ENCODE results near the gene NUP210L. TPM values are rescaled to one million over a fixed set of nuclear protein-coding genes. Genes with fewer than 3 reads are reported as not detected.
A peak's percentile ranks its signal among the peaks of the same experiment; 100 is the strongest.

Gene NUP210L
- polyA plus RNA-seq, 3 donors = 0.03 TPM; not detected in 2

DNA sequence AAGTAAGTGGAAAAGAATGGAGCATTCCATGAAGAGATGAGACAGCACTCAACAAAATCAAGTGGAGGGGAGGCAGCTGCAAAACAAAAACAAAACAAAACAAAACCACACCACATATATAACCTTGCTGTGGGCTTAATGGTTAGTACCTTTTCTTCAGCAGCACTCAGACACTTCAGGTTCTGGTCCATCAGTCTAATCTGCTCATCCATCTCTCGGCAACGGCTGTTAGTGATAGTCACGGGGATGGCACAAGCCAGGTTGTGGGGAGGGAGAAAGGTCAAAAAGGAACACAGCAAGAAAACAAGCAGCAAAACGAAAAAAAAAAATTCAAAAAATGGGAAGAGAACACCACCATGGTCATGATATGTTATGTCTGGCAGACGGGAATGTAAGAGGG is 17.0 kb upstream of the NUP210L start:
- peaks cover 15 to 16% of the 10 kb centered on the region in 2 donors for H3K4me1 ChIP-seq (ENCODE audit: control insufficient read depth in 1 of 2, insufficient read depth in 2 of 2, low read length in 2 of 2)
- no peak overlapping the region for H3K4me3 ChIP-seq (replicated peaks in 1 of 3; ENCODE audit: low read depth in 2 of 3, low read length in 3 of 3)
- no peak overlapping the region for H3K4me2 ChIP-seq (replicated peaks; ENCODE audit: extremely low read depth, low read length, poor library complexity, severe bottlenecking)
- no peaks in the 10 kb centered on the region for H3K9me3 ChIP-seq (replicated peaks in 1 of 2; ENCODE audit: control insufficient read depth in 1 of 2, insufficient read depth in 1 of 2, low read length in 2 of 2)
- peaks cover 99% of the 10 kb centered on the region for H3K79me2 ChIP-seq (ENCODE audit: insufficient read depth, low read length)
- Mint-ChIP-seq H3K9me3 (no peaks in the 10 kb centered on the region), H3K36me3 (peaks cover 75 to 94% of the 10 kb centered on the region in 2 donors), H3K27me3 (ENCODE audit: low read depth in 3 of 3) (peaks cover 0 to 1% (median 0%) of the 10 kb centered on the region in 3 donors), H3K4me1 (peaks cover 22% of the 10 kb centered on the region), H3K27ac (peak overlapping the region in 6 of 7 donors; percentile 4 to 76 (median 60)), H3K4me3 (no peak overlapping the region)
- no peak for DNase-seq
- peak overlapping the region in 1 of 2 donors; percentile 68 for H3K27ac ChIP-seq (ENCODE audit: low read depth in 1 of 2, low read length in 2 of 2)
- no peaks in the 10 kb centered on the region for H3K27me3 ChIP-seq (ENCODE audit: control insufficient read depth in 2 of 2, insufficient read depth in 2 of 2, low read length in 2 of 2)
- peaks cover 80 to 88% of the 10 kb centered on the region in 2 donors for H3K36me3 ChIP-seq (replicated peaks in 1 of 2; ENCODE audit: control insufficient read depth in 1 of 2, insufficient read depth in 2 of 2, low read length in 2 of 2)
- intact Hi-C loops (cut with micrococcal nuclease) = no loop called here
- H4K20me1 ChIP-seq (ENCODE audit: insufficient read depth, low read length) = peaks cover 100% of the 10 kb centered on the region
- no peak overlapping the region for H3K9ac ChIP-seq (ENCODE audit: insufficient read depth, low read length, poor library complexity, severe bottlenecking)
- no peak overlapping the region for H2AFZ ChIP-seq (ENCODE audit: insufficient read depth, low read depth, low read length, poor library complexity, severe bottlenecking)
- TF ChIP-seq, protein P1, sequence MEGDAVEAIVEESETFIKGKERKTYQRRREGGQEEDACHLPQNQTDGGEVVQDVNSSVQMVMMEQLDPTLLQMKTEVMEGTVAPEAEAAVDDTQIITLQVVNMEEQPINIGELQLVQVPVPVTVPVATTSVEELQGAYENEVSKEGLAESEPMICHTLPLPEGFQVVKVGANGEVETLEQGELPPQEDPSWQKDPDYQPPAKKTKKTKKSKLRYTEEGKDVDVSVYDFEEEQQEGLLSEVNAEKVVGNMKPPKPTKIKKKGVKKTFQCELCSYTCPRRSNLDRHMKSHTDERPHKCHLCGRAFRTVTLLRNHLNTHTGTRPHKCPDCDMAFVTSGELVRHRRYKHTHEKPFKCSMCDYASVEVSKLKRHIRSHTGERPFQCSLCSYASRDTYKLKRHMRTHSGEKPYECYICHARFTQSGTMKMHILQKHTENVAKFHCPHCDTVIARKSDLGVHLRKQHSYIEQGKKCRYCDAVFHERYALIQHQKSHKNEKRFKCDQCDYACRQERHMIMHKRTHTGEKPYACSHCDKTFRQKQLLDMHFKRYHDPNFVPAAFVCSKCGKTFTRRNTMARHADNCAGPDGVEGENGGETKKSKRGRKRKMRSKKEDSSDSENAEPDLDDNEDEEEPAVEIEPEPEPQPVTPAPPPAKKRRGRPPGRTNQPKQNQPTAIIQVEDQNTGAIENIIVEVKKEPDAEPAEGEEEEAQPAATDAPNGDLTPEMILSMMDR (IDR thresholded peaks at IDR 0.05) = no peak
- 94% methylated on average over 3 of the region's 5 CpGs for WGBS (ENCODE audit: insufficient coverage)

GRCh38 chr1:154171223-154171583 is 16.3 kb upstream of the NUP210L start:
- Mint-ChIP-seq H3K9me3 (no peaks in the 10 kb centered on the region), H3K36me3 (peaks cover 76 to 94% of the 10 kb centered on the region in 2 donors), H3K4me1 (peaks cover 15% of the 10 kb centered on the region), H3K4me3 (no peak overlapping the region), H3K27ac (peak overlapping the region in 3 of 7 donors; percentile 23 to 65 (median 62)), H3K27me3 (ENCODE audit: low read depth in 3 of 3) (peaks cover 0 to 1% (median 0%) of the 10 kb centered on the region in 3 donors)
- no peak for DNase-seq
- no CpG with 5 or more reads among the region's 4 CpGs for WGBS (ENCODE audit: insufficient coverage)
- H3K79me2 ChIP-seq (ENCODE audit: insufficient read depth, low read length) = peaks cover 99% of the 10 kb centered on the region
- peak overlapping the region in 1 of 2 donors; percentile 68 for H3K27ac ChIP-seq (ENCODE audit: low read depth in 1 of 2, low read length in 2 of 2)
- intact Hi-C loops (cut with micrococcal nuclease) = no loop called here
- H3K4me1 ChIP-seq (ENCODE audit: control insufficient read depth in 1 of 2, insufficient read depth in 2 of 2, low read length in 2 of 2) = peaks cover 9% of the 10 kb centered on the region in 2 donors
- peaks cover 86 to 95% of the 10 kb centered on the region in 2 donors for H3K36me3 ChIP-seq (replicated peaks in 1 of 2; ENCODE audit: control insufficient read depth in 1 of 2, insufficient read depth in 2 of 2, low read length in 2 of 2)
- H3K27me3 ChIP-seq (ENCODE audit: control insufficient read depth in 2 of 2, insufficient read depth in 2 of 2, low read length in 2 of 2) = no peaks in the 10 kb centered on the region
- no peaks in the 10 kb centered on the region for H3K9me3 ChIP-seq (replicated peaks in 1 of 2; ENCODE audit: control insufficient read depth in 1 of 2, insufficient read depth in 1 of 2, low read length in 2 of 2)
- H3K9ac ChIP-seq (ENCODE audit: insufficient read depth, low read length, poor library complexity, severe bottlenecking) = no peak overlapping the region
- no peak overlapping the region for H3K4me3 ChIP-seq (replicated peaks in 1 of 3; ENCODE audit: low read depth in 2 of 3, low read length in 3 of 3)
- peaks cover 100% of the 10 kb centered on the region for H4K20me1 ChIP-seq (ENCODE audit: insufficient read depth, low read length)
- H2AFZ ChIP-seq (ENCODE audit: insufficient read depth, low read depth, low read length, poor library complexity, severe bottlenecking) = no peak overlapping the region
- TF ChIP-seq, protein P1 (IDR thresholded peaks at IDR 0.05) = no peak
- H3K4me2 ChIP-seq (replicated peaks; ENCODE audit: extremely low read depth, low read length, poor library complexity, severe bottlenecking) = no peak overlapping the region

Data from CD14-positive monocyte (primary cell).